ENCODE results near the gene SEC61A2.

SEC61A2 gene

DNA sequence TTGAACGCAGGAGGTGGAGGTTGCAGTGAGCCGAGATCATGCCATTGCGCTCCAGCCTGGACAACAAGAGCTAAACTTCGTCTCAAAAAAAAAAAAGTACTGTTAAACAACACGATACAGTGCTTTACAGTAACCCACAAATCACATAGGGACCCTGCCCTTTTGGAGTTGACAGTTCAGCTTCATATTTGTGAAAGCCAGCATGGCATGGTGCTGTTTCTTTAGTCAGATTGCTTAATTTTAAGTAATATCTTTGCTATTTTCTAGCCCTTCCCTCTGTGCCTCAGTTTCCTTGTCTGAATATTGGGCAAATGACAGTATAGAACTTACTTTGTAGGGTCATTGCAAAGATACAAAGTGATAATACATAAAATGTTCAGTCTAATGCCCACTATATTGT, 71.4 kb downstream of the SEC61A2 start:
- no peak for DNase-seq

DNA sequence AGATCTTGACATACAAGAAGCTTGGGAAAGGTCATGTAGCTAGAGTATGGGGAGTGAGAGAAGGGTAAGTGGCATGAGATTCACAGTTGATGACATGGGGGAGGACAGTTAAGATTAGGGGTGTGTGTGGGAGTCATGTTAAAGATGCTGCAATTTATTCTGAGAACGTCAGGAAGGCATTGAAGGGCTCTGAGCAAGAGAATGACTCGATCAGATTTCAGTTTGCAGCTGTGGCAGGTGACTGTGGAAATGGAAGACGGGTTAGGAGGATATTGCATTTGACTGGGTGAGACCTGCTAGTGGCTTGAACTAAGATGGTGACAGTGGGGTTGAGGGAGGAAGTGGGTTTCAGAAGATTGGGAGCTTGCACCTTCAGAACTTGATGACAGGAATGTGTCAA, 72.1 kb downstream of the SEC61A2 start:
- no peak for DNase-seq

DNA sequence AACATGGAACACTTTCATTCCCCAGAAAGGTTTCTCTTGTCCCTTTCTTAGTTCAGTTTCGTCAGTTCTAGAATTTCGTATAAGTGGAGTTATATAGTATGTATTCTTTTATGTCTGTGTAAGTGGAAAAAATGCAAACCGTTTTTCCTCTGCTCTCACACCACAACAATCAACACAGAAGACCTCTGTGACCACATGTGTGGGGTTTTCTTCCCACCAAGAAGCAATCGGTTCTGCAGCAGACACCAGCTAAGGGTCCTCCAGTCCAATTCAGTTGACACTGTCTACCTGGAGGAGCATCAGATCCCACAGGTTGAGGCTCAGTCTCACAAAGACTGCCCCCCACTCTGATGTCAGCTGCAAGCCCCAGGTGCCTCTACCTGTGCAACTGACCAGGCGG, 72.7 kb downstream of the SEC61A2 start:
- DNase-seq, result no peak

DNA sequence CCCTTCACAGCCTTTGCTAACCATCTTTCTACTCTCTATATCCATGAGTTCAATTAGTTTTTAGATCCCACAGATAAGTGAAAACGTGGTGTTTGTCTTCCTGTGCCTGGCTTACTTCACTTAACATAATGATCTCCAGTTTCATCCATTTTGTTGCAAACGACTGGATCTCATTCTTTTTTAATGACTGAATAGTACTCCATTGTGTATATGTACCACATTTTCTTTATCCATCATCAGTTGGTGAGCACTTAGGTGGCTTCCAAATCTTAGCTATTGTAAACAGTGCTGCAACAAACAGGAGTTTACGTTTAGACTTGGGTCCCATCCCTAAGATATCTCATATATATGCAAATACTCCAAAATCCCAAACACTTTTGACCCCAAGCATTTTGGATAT, 75.6 kb downstream of the SEC61A2 start:
- no peak for DNase-seq

DNA sequence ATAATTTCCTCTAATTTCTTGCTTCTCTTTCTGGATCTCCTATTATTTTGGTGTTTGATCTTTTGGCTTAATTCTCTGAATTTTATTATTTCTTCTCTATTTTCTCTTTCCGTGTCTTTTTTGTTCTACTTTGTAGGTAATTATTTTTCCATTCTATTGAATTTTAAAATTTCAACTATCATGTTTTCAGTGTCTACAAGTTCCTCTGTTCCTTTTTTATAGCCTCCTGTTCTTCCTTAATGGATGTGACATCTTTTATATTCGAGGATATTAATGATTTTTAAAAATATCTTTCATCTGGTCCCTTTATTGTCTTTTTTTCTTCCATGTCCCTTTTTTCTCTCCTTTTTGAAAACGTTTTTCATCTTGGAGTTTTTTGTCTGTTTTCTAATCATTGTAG, 77.6 kb downstream of the SEC61A2 start:
- DNase-seq, result no peak

DNA sequence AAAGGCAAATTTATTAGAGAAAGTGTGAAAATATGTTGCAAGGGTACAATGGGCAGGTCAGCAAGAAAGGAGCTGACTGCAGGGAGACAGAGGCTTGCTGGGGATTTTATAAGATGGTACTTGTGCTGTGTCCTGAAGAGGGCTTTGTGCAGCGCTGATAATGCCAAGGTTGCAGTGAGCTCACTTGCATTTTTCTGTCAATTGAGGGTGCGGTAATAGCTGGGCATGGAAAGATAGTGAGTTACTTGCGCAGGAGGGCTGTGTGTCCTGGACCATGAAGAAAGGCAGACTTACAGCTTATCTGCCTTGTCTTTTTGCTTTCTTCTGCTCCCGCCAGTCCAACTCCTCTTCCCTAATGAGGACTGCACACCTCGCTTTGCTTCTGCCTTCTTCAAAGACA, 79.0 kb downstream of the SEC61A2 start:
- no peak for DNase-seq

DNA sequence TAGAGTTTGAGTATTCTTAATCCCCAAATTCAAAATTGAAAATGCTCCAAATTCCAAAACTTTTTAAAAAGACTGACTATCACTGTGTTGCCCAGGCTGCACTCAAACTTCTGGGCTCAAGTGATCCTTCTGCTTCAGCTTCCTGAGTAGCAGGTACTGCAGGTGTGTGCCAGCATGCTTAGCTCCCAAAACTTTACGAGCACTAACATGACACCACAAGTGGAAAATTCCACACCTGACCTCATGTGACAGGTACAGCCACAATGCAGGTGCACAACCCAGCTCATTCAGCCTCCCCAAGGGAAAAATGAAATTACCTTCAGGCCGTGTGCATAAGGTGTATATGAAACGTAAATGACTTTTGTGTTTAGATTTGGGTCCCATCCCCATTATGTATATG, 83.0 kb downstream of the SEC61A2 start:
- DNase-seq, result no peak

DNA sequence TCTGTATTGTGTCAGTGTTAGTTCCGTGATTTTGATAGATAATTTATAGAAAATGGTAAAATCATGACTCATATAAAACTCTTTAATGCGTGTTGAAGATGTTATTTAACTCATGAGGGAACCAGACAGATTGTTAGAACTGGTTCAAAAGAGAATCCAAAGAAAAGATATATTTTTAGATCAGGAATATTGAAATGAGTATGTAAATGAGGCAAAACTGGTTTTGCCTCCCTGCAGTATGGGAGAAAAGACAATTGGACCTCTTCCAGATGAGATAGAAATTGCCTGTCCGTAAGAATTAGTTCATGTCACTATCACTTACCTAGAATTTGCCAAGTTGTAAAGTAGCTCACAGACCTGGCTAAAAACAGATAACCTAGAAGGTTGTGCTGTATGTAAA, 84.1 kb downstream of the SEC61A2 start:
- no peak for DNase-seq

DNA sequence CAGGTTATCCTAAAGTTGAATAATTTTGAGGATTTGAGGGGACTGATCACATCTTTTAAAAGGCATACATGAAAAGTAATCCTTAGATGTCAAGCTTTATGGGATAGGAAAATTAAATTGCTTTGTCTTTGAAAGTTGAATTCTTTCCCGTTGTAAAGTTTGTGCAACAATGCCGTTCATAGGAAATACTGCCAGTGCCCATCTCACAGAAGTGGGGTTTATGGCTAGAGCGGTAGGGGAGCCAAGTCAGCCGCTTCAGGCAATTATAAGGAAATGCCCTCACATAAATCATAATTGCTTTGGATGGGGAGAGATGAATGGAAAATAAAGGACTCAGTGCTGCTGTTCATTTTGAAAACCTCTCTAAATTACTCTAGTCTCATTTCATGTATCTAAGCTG, 84.6 kb downstream of the SEC61A2 start:
- no peak for DNase-seq

DNA sequence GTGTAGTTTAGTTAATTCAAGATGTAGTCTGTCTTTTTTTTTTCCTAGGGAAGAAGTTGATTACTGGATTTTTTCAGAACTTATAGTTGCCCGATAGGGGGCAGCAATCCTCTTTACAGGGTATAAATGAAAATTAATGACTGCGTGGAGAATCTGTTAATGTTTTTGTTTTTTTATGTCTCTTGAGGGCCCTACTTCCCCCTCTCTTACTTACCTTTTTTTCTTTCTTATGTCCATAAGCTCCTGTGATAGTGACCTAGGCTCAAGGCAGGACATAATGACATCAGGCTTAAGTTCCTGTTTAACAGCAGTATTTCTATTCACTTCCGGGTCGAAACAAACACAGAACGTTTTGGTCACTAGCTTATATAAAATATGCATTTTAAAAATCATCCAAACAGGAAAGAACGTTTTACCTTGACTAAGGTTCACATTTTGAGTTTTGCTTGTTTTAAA, 85.3 kb downstream of the SEC61A2 start:
- no peak for DNase-seq

Data from COR-L47 (cell line).